Measurements from ENCODE around the gene KIF1C. TPM values are rescaled to one million over a fixed set of nuclear protein-coding genes. Genes with fewer than 3 reads are reported as not detected.

KIF1C gene
- 87.1 and 97.6 TPM in 2 replicates for total RNA-seq

DNA sequence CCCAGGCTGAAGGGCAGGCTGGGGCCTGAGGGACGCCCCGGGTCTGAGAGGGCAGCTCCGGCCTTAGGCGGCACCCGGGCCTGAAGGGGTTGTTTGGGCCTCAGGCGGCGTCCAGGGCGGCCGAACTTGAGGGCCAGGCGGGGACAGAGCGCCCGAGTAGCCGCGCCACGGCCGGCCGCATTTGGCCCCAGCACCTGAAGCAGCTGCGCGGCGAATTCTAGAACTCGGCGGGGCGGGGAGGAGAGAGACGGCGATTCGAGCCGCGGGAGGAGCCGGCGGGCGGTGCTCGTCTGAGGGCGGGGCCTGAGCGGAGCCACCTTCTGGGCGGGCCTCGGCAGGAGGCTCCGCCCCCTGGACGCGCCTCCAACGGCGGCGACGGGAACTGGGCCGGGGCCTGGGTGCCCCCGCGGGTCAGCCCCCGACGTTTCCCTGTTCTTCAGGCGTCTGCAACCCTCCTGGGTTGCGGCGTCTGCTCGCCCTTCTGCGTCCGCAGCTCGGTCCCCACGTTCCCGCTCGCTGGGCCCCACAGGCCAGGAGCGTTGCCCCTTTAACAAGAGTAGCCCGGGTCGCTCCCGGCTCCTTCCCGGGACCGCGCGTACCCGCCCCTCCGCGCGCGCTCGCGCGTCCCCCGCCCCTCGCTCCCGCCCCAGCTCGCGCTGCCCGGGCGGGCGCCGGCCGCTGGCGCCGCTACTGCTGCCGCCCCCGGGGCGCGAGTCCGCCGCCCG is at the start of gene KIF1C, which contains the start of gene INCA1:
TSS of gene KIF1C (plus strand) at position 649 of the 725 bp plus-strand sequence. CDS start 2,297 bp downstream, outside the sequence.
TSS of gene INCA1 (minus strand) at position 221 of the 725 bp plus-strand sequence. CDS start 3,085 bp downstream, outside the sequence.
- H3K36me3 ChIP-seq (ENCODE audit: control insufficient read depth, insufficient read depth, low read length), result no peaks in the 10 kb centered on the region

DNA sequence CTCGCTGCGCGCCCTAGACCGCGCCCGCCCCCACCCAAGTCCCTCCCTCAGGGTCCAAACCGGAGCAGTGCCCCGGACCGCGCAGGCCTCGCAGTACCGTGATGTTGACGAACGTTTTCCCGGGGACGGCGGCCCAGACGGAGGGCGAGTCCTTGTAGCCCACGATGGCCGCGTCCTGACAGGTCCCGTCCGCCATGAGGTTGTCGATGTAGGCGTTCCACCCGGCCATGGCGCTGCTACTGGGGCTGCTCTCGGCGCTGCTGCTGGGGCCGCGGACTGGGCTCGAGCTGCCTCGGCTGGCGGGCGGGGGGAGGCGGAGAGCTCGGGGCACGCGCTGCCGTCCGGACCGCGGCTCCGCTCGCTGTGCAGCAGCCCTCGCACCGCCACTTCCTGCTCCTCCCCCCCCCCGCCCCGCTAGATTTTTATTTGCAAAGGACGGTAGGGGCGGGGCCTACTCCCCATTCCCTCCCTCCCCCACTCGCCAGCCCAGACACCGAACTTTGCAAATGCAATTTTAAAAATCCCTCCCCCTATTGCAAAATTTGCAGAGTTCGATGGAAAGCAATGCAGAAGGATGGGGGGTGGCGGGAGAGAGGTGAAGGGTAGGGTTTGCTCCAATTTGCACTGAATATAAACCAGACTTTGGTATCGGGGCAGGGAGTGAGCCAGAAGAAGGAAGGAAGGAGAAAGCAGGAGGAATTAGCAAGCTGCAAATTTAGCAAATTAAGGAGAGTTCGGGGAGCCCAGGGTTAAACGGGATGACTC is 49.4 kb upstream of the KIF1C start, which contains the start of gene PFN1:
TSS of gene PFN1 (minus strand) at position 365 of the 765 bp plus-strand sequence. CDS start at position 229, 136 bp downstream.
- no peak for DNase-seq (ENCODE audit: low read depth)
- Histone ChIP-seq H3K36me3 (ENCODE audit: control insufficient read depth, insufficient read depth, low read length) (peaks cover 1% of the 10 kb centered on the region), H3K27me3 (ENCODE audit: control insufficient read depth, insufficient read depth, low read length) (no peaks in the 10 kb centered on the region), H3K4me3 (ENCODE audit: low read depth, low read length) (peak within 1 kb of the TSS; percentile 91)
- TF ChIP-seq, protein P1, sequence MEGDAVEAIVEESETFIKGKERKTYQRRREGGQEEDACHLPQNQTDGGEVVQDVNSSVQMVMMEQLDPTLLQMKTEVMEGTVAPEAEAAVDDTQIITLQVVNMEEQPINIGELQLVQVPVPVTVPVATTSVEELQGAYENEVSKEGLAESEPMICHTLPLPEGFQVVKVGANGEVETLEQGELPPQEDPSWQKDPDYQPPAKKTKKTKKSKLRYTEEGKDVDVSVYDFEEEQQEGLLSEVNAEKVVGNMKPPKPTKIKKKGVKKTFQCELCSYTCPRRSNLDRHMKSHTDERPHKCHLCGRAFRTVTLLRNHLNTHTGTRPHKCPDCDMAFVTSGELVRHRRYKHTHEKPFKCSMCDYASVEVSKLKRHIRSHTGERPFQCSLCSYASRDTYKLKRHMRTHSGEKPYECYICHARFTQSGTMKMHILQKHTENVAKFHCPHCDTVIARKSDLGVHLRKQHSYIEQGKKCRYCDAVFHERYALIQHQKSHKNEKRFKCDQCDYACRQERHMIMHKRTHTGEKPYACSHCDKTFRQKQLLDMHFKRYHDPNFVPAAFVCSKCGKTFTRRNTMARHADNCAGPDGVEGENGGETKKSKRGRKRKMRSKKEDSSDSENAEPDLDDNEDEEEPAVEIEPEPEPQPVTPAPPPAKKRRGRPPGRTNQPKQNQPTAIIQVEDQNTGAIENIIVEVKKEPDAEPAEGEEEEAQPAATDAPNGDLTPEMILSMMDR (IDR thresholded peaks at IDR 0.05; ENCODE audit: insufficient read depth, low read length, poor library complexity, severe bottlenecking), result no peak

More for the DNA sequence above, at the start of gene KIF1C, which contains the start of gene INCA1:
- TF ChIP-seq, protein P1 (IDR thresholded peaks at IDR 0.05; ENCODE audit: insufficient read depth, low read length, poor library complexity, severe bottlenecking), result no peak
- DNase-seq (ENCODE audit: low read depth), result peak; percentile 39
- Histone ChIP-seq H3K4me3 (ENCODE audit: low read depth, low read length) (peak within 1 kb of the TSS; percentile 97), H3K27me3 (ENCODE audit: control insufficient read depth, insufficient read depth, low read length) (no peaks in the 10 kb centered on the region)

DNA sequence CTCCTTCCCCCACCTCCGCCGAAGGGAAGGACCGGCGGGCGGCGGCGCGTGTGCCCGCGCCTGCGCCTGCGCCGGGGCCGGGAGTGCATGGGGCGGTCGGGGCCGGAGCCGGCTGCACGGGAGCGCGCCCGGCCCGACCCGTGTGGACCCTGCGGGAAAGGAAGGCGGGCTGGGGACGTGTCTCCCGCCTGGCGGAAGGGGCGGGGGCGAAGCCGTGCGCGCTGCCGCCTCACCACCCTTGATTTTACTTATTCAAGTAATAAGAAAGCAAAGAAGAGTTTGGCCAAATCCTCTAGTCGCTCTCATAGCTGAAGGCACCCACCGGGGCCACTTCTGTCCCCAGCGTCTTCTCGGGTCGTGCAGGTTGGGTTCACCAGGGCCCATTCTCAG is 48.8 kb upstream of the KIF1C start:
- peaks cover 1% of the 10 kb centered on the region for H3K36me3 ChIP-seq (ENCODE audit: control insufficient read depth, insufficient read depth, low read length)
- no peak for DNase-seq (ENCODE audit: low read depth)
- TF ChIP-seq, protein P1 (IDR thresholded peaks at IDR 0.05; ENCODE audit: insufficient read depth, low read length, poor library complexity, severe bottlenecking), result no peak

DNA sequence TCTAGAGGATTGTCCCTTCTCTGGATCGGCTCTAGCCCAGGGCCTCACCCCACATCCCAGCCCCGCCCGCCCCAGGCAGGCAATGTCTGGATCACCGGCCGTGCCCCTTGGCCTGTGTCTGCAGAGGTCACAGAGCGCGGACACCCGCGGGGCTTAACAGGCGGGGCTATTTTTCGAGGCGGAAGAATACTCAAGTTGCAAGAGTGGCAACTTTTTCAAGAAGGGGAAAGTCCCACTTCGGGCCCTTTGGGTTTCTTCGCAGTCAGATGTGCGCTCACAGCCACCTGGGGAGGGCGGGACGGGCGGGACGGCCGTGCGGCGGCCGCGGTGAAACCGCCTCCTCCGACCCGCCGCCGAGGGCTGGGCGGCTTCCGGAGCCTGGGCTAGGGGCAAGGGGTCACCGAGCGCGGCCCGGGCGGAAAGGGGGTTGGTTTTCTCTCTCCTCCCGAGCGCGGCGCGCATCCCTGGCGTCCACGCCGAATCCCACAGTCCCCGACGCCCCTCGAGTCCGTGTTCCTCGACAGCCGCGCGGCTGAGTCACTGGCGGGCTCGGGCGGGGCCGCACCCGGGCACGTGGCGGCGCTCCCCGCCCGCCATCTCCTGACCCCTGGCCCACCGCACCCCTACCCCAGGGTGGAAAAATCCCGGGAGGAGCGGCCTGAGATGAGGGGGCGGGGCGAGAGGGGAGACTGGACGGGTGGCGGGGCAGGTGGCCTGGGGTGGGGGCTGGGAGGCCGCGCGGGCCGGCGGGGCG is 48.3 kb upstream of the KIF1C start:
- Histone ChIP-seq H3K4me3 (ENCODE audit: low read depth, low read length) (peak overlapping the region; percentile 91), H3K36me3 (ENCODE audit: control insufficient read depth, insufficient read depth, low read length) (peaks cover under 1% of the 10 kb centered on the region), H3K27me3 (ENCODE audit: control insufficient read depth, insufficient read depth, low read length) (no peaks in the 10 kb centered on the region)
- no peak for DNase-seq (ENCODE audit: low read depth)
- TF ChIP-seq, protein P1 (IDR thresholded peaks at IDR 0.05; ENCODE audit: insufficient read depth, low read length, poor library complexity, severe bottlenecking), result no peak

More for the DNA sequence above, 48.8 kb upstream of the KIF1C start:
- peak overlapping the region; percentile 91 for H3K4me3 ChIP-seq (ENCODE audit: low read depth, low read length)
- H3K27me3 ChIP-seq (ENCODE audit: control insufficient read depth, insufficient read depth, low read length), result no peaks in the 10 kb centered on the region

DNA sequence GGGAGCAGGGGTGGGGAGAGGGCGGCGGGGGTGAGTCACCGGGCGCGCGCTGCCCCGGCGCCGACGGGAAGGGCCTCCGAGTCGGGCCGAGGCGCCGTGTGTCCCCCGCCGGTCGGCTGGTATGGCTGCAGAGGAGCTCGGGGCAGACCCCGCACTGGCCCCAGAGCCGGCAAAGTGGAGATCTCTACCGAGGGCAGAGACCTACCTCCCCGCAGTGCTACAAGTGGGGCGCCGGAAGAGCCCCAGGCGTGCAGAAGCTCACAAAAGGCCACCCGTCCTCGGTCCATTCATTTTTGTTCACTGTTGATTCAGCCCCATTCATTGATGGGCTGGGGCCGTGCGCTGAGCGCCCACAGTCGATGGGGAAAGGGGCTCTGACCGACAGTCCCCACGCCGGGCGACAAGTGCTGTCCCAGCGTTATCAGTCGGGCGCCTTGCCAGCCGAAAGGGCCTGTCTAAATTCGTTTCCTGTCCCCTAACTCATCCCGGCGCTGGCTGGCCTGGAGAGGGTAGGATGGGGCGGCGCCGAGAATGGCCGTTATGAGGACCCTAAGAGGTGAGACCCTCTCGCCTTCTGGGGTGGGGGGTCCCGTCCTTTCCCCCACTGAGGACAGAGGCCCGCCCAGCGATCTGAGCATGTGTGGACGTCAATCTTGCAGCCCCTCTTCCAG is 47.5 kb upstream of the KIF1C start:
- peak overlapping the region; percentile 34 for H3K4me3 ChIP-seq (ENCODE audit: low read depth, low read length)
- TF ChIP-seq, protein P1 (IDR thresholded peaks at IDR 0.05; ENCODE audit: insufficient read depth, low read length, poor library complexity, severe bottlenecking), result no peak
- H3K27me3 ChIP-seq (ENCODE audit: control insufficient read depth, insufficient read depth, low read length), result no peaks in the 10 kb centered on the region
- no peak for DNase-seq (ENCODE audit: low read depth)
- no peaks in the 10 kb centered on the region for H3K36me3 ChIP-seq (ENCODE audit: control insufficient read depth, insufficient read depth, low read length)

All from kidney epithelial cell (primary cell).